ENCODE results near the gene CD109. TPM values are rescaled to one million over a fixed set of nuclear protein-coding genes. Genes with fewer than 3 reads are reported as not detected.
A peak's percentile ranks its signal among the peaks of the same experiment; 100 is the strongest.

The CD109 gene
- total RNA-seq, 1 donor from 2014 or later: 60.2 TPM

DNA sequence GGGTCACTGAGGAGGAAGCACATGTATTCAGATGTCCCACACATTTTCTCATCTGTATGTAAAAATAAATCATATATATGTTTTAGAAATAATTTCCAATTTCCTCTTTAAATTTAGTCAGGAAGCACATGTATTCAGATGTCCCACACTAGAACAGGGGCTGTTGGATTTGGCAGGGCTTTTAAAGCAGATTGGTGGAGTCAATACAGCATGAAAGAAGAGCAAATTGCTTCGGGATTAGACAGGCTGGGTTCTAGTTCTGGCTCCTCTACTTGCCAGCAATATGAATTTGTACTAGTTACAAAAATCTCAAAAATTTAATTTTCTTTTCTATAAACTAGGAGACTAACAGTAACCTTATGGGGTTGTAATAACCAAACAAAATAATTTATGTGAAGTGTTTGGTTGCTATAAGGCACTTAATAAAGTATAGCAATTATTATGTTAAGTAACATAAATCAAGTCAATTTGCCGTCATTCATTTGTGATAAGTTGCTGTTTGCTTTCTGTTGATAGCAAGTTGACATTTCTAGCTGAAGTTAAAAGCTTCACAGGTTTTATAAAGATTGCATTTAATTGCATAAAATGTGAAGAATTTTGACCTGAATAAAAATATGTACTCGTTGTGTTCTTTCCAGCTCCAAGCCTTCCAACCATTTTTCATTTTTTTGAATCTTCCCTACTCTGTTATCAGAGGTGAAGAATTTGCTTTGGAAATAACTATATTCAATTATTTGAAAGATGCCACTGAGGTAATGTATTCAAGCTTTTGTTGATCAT is 88.9 kb downstream of the CD109 start:
- Mint-ChIP-seq H3K36me3 (ENCODE audit: low read depth, unreplicated experiment) (peaks cover 31% of the 10 kb centered on the region), H3K27me3 (ENCODE audit: unreplicated experiment) (peaks cover 1% of the 10 kb centered on the region), H3K9me3 (ENCODE audit: unreplicated experiment) (no peaks in the 10 kb centered on the region), H3K27ac (ENCODE audit: unreplicated experiment) (no peak overlapping the region), H3K4me1 (ENCODE audit: unreplicated experiment) (no peaks in the 10 kb centered on the region), H3K4me3 (ENCODE audit: unreplicated experiment) (no peak overlapping the region)
- DNase-seq (ENCODE audit: low spot score): no peak
- TF ChIP-seq, protein P1, sequence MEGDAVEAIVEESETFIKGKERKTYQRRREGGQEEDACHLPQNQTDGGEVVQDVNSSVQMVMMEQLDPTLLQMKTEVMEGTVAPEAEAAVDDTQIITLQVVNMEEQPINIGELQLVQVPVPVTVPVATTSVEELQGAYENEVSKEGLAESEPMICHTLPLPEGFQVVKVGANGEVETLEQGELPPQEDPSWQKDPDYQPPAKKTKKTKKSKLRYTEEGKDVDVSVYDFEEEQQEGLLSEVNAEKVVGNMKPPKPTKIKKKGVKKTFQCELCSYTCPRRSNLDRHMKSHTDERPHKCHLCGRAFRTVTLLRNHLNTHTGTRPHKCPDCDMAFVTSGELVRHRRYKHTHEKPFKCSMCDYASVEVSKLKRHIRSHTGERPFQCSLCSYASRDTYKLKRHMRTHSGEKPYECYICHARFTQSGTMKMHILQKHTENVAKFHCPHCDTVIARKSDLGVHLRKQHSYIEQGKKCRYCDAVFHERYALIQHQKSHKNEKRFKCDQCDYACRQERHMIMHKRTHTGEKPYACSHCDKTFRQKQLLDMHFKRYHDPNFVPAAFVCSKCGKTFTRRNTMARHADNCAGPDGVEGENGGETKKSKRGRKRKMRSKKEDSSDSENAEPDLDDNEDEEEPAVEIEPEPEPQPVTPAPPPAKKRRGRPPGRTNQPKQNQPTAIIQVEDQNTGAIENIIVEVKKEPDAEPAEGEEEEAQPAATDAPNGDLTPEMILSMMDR (IDR thresholded peaks at IDR 0.05; ENCODE audit: unreplicated experiment): no peak

DNA sequence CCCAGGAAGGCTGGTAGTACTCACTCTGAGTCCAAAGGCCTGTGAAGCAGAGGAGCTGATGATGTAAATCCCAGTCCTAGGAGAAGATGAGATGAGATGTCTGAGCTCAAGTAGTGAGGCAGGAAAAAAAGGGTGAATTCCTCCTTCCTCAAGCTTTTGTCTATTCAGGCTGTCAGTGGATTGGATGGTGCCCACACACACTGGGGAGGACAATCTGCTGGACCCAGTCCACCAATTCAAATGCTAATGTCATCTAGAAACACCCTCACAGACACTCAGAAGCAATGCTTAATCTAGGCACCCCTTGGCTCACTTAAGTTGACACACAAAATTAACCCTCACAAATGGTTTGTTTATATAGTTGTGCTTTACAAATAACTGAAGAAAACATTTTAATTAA is 94.6 kb downstream of the CD109 start:
- Mint-ChIP-seq H3K27me3 (ENCODE audit: unreplicated experiment) (no peaks in the 10 kb centered on the region), H3K27ac (ENCODE audit: unreplicated experiment) (no peak overlapping the region), H3K4me3 (ENCODE audit: unreplicated experiment) (no peak overlapping the region), H3K36me3 (ENCODE audit: low read depth, unreplicated experiment) (peaks cover 23% of the 10 kb centered on the region), H3K9me3 (ENCODE audit: unreplicated experiment) (no peaks in the 10 kb centered on the region), H3K4me1 (ENCODE audit: unreplicated experiment) (peaks cover 10% of the 10 kb centered on the region)
- DNase-seq (ENCODE audit: low spot score): no peak
- TF ChIP-seq, protein P1 (IDR thresholded peaks at IDR 0.05; ENCODE audit: unreplicated experiment): no peak

DNA sequence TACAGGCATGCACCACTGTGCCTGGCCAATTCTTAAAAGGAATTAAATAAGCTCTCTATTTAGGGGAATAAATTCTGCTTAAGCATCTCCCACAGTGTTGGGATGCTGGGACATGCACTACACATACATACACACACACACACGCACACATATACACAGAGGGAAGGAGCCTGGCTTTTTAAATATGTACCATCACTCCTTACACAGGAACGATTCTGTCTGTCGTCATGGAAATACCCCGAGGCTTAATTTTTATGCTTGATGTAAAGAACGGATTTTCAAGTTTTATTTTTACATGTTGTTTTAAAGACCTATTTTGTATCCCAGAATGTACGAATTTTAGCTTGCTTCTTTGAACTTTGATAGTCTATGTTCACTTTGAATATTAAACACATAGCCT is 95.3 kb downstream of the CD109 start:
- Mint-ChIP-seq H3K36me3 (ENCODE audit: low read depth, unreplicated experiment) (peaks cover 19% of the 10 kb centered on the region), H3K4me3 (ENCODE audit: unreplicated experiment) (no peak overlapping the region), H3K27me3 (ENCODE audit: unreplicated experiment) (no peaks in the 10 kb centered on the region), H3K4me1 (ENCODE audit: unreplicated experiment) (peaks cover 10% of the 10 kb centered on the region), H3K9me3 (ENCODE audit: unreplicated experiment) (no peaks in the 10 kb centered on the region), H3K27ac (ENCODE audit: unreplicated experiment) (no peak overlapping the region)
- DNase-seq (ENCODE audit: low spot score): no peak
- TF ChIP-seq, protein P1 (IDR thresholded peaks at IDR 0.05; ENCODE audit: unreplicated experiment): no peak

DNA sequence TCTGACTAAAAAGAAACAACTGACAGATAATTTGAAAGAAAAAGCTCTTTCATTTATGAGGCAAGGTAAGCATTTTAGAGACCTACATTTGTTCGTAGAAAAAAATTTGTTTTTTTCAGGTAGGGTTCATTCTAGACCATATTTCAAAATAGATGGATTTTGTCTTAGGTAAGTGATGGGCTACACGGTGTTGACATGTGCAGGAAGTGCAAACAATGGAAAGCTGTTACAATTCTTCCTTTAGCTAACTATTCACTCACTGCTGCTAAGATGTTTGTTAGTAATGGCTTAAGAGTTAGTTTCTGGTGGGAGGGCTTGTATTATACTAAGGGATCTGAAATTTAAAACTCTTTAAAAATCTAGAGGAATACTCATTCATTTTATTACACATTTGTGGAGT is 96.7 kb downstream of the CD109 start:
- DNase-seq (ENCODE audit: low spot score): no peak
- peak overlapping the region; percentile 61 for H3K27ac Mint-ChIP-seq (ENCODE audit: unreplicated experiment)
- no peaks in the 10 kb centered on the region for H3K9me3 Mint-ChIP-seq (ENCODE audit: unreplicated experiment)
- no peak overlapping the region for H3K4me3 Mint-ChIP-seq (ENCODE audit: unreplicated experiment)
- H3K36me3 Mint-ChIP-seq (ENCODE audit: low read depth, unreplicated experiment): peaks cover 14% of the 10 kb centered on the region
- peaks cover 10% of the 10 kb centered on the region for H3K4me1 Mint-ChIP-seq (ENCODE audit: unreplicated experiment)
- no peaks in the 10 kb centered on the region for H3K27me3 Mint-ChIP-seq (ENCODE audit: unreplicated experiment)
- TF ChIP-seq, protein P1 (IDR thresholded peaks at IDR 0.05; ENCODE audit: unreplicated experiment): no peak

DNA sequence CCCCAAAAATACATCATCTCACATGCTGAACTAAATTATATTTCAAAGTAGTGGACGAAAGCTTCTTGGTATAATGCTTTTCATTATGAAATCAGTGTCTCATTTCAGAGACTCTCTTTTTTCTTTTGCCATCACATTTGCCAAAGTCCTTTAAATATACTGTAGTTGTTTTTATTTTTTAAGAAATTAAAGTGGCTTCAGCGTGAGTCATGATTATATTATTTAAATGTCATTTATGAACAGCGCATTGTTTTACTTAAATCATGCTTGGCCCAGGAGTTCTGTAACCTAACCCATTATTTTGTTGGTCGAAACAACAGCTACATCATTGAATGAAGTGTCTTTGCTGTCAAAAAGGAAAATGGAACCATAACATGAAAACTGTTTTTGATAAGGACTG is 100.9 kb downstream of the CD109 start:
- TF ChIP-seq, protein P1 (IDR thresholded peaks at IDR 0.05; ENCODE audit: unreplicated experiment): no peak
- H3K27ac Mint-ChIP-seq (ENCODE audit: unreplicated experiment): no peak overlapping the region
- peaks cover 2% of the 10 kb centered on the region for H3K27me3 Mint-ChIP-seq (ENCODE audit: unreplicated experiment)
- no peak overlapping the region for H3K4me3 Mint-ChIP-seq (ENCODE audit: unreplicated experiment)
- no peaks in the 10 kb centered on the region for H3K9me3 Mint-ChIP-seq (ENCODE audit: unreplicated experiment)
- no peak for DNase-seq (ENCODE audit: low spot score)
- peaks cover 15% of the 10 kb centered on the region for H3K36me3 Mint-ChIP-seq (ENCODE audit: low read depth, unreplicated experiment)
- H3K4me1 Mint-ChIP-seq (ENCODE audit: unreplicated experiment): peaks cover 14% of the 10 kb centered on the region
